GM12892 (cell line): ENCODE results near the gene EIF2S2.

ENCODE experiments used
- POLR2A ChIP-seq: IDR thresholded peaks from 2 replicates; pipeline ENCODE4 v1.6.1; 2011; ENCODE audit warnings: low read depth, low read length, control low read depth
- POLR2AphosphoS5 ChIP-seq: IDR thresholded peaks from 2 replicates; pipeline ENCODE4 v1.6.1; 2011; ENCODE audit warnings: low read depth, low read length, control low read depth

- TF ChIP-seq POLR2A (no peak), POLR2AphosphoS5 (no peak)
Observed at GRCh38 chr20:34070859-34071258, 41.2 kb downstream of the EIF2S2 start.
